DLD1 (cell line): ENCODE measurements around the gene CYBRD1.

Source experiments
- in situ Hi-C: cut with HindIII; loops from 2 replicates; pipeline ENCODE4 v1.10.0; 2017; ENCODE audit warnings: low sequenced_read_pairs

CYBRD1 gene

DNA sequence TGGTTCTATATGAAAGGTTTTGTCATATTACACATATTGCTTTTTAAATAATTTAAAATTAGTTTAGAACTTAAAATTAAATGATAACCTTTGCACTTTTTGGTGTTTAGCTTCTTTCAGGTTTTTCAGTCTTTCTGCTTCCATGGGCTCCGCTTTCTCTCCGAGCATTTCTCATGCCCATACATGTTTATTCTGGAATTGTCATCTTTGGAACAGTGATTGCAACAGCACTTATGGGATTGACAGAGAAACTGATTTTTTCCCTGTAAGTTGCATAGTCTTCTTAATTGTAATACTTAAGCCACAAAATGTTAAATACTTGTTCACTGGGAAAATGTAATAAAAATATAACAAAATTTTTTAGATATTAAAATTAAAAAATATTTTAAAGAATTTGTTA lies 31.0 kb downstream of the CYBRD1 start:
- in situ Hi-C loops = no loop called here

DNA sequence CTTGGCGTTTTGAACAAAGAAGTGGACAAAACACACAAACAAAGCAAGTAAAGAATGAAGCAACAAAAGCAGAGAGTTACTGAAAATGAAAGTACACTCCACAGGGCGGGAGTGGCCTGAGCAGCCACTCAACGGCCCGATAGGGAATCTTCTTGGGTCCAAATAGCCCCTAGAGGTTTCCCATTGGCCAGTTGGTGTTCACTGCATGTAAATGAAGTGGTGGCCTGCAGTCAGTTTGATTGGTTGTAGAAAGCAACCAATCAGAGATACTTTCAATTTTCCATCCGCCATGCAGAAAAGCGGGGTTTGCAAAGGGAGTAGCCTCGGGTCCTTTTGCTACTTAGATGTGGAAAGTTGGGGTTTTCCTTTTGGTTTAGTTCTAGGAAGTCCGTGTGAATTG lies 31.6 kb downstream of the CYBRD1 start:
- in situ Hi-C loops = no loop called here

DNA sequence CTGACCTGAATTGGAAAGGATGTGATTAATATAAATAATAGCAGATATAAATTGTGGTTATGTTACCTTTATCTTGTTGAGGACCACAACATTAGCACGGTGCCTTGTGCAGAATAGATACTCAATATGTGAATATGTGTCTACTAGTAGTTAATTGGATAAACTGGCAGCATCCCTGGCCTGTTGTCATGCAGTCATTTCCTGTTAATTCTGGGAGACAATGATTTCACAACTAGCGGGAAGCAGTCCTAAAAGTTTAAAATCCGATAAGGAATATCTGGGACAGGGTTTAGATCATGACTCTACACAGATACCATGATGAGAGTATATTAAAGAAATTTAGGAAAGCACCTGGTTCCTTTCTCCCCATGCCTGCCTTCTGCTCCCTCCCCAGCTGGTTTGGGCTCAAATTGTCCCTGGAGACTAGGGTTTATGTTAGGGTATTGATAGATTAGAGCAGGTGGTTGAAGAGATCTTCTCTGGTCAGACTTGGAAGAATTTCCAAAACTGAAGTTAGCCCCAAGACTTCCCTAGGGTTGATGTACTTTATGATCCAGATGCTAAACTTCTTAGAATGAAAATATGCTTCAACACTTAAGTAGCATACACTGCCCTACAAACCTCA lies 32.8 kb downstream of the CYBRD1 start:
- in situ Hi-C loops = no loop called here

DNA sequence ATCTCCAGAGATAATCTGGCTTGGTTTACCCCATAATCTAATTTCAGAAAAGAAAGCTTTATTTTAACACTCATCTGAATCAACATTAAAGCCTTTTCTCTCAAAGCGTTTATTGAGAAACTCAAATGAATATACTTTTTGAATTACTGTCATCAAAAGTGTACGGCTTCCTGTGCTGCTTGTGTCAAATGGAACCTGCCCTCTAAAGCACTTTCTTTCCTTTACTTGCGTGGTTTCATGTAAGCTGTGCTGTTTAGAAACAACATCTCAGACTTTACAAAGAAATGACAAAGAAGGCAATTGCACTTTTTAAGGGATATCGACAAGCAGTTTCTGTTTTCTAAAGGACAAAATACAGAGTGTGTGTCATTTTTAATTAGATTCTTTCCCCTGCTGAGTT lies 35.1 kb downstream of the CYBRD1 start:
- in situ Hi-C loops = no loop called here

DNA sequence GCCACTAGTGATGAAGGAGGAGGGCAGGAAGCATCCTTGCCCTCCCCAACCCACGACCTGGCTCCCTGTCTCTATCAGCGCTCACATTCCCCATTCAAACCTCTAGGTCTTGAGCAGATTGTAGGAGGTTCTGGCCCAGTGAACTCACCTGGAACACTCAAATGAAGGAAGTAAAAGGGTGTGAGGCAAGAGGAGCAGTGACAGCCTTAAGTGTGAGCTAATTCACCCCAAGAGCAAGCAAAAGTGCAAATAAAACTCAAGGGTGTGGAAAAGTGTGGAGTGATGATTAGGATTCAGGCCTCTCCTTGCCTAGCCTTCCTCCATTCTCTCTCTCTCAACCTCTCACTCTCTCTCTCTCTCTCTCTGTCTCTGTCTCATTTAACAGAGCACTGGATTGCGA lies 41.0 kb downstream of the CYBRD1 start:
- in situ Hi-C loops = no loop called here

DNA sequence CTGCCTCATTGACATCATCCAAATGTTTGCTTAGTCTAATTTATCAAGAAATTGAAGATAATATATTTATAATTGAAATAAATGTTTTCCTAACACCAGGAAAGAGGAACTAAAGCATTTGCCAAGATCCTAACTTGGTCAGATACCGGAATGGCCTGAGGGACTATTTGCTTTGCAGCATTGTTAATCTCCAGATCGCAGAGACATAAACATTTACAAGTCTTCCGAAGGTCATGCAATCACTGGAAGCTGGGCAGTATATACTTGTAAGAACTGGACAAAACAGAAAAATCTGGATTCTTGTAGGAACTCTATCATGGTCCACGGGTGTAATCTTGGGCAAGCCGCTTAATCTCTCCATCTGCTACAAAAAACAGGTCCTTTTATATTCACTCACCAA lies 42.2 kb downstream of the CYBRD1 start:
- in situ Hi-C loops = no loop called here

DNA sequence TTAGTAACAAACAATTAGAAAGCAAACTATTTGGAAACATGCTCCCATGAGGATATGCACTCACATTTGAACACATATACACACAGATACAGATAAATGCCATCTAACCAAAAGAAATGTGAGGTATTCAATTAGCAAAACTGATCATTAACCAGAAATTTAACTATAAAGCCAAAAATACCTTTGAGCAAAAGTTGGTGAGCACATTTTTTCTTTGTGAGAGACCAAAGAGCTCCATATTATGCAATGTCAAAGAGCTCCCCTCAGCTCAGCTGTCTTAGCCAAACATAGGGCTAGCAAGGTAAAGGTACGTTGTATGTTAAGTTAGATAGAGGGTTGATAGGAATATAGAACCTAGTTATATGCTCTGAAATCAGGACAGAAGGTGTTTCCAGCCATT lies 43.8 kb downstream of the CYBRD1 start:
- in situ Hi-C loops = no loop called here

DNA sequence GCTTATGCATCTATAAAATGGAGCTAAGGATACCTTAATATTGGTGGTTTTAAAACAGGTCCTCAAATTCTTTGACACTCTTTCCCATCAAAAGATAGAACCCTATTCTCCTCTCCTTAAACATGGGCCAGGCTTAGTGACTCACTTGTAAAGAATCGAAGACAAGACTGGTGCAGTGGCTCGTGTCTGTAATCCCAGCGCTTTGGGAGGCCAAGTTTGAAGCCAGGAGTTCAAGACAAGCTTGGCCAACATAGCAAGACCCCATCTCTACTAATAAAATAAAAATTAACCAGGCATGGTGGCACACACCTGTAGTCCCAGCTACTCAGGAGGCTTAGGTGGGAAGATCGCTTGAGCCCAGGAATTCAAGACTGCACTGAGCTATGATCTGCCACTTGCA lies 44.5 kb downstream of the CYBRD1 start:
- in situ Hi-C loops = no loop called here

DNA sequence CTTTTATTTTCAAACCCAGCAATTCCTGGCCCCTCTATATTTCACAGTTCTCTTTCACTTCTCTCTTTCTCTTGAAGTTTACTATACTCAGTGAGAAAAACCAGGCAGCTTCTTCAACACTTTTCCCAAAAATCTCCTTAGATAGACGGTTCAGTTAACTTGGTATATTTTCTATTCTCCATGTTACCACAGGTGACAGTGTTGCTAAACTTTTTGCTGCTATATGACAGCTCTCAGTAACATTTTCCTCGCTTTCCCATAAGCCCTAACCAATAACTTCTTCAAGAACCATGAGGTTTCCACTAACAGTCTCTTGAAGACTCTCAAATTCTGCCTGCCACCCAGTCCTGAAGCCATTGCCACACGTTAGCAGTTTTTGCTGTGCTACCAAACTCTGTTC lies 45.8 kb downstream of the CYBRD1 start:
- in situ Hi-C loops = no loop called here

DNA sequence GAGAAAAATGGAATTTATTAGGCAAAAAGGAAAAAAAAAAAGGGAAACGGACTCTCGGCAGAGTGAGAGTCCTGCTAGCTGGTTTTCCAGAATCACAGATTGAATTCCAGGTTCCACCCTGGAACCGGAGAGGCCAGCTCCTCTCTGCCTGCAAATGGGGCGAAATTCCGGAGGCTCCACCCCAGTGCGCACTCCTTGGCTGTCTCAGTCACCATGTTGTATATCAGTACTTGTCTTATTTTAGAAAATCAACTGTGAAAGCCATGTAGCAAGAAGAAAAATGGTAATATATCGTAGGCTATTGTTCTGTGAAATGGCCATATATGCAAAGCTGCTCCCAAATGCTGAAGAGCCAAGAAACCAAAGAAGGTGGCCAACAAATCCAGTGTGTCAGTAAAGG lies 49.4 kb downstream of the CYBRD1 start:
- in situ Hi-C loops = no loop called here

DNA sequence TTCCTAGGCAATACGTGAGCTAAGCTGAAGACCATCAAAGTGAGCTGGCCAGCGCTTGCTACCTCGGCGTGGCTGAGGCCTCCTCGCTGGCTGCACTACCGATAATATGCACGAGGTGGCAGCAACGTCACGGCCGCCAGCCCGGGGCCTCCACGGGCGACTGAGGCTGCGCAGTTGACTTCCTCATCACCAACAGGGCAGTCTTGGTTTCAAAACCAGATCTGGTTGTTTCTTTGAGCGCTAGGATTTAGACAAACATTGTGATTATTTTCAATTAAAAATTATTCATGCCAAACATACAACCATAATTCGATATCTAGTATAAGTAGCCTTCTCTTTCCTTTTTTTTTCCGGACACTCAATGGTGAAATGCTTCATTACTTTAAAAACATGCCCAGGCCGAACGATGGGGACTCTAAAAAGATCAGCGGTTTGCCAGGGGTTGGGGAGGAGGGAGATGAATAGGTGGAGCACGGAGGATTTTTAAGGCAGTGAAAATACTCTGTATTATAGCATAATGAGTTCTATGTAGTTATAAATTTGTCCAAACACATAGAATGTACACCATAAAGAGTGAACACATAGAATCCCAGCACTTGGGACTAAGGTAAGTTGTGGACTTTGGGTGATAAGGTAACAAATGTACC lies 52.0 kb downstream of the CYBRD1 start:
- in situ Hi-C loops = no loop called here

DNA sequence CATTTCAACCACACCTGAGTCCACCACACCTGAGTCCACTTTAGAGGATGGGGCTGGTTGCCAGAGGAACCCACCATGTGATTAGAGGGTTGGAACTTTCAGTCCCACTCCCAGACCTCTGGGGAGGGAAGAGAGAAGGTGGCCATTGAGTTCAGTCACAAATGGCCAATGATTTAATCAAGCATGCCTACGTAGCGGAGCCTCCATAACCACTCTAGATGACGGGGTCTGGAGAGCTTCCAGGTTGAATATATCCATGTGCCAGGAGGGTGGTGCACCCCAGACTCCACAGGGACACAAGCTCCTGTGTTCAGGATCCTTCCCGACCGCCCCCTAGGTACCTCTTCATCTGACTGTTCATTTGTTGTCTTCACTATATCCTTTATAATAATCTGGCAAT lies 53.3 kb downstream of the CYBRD1 start:
- in situ Hi-C loops = no loop called here

DNA sequence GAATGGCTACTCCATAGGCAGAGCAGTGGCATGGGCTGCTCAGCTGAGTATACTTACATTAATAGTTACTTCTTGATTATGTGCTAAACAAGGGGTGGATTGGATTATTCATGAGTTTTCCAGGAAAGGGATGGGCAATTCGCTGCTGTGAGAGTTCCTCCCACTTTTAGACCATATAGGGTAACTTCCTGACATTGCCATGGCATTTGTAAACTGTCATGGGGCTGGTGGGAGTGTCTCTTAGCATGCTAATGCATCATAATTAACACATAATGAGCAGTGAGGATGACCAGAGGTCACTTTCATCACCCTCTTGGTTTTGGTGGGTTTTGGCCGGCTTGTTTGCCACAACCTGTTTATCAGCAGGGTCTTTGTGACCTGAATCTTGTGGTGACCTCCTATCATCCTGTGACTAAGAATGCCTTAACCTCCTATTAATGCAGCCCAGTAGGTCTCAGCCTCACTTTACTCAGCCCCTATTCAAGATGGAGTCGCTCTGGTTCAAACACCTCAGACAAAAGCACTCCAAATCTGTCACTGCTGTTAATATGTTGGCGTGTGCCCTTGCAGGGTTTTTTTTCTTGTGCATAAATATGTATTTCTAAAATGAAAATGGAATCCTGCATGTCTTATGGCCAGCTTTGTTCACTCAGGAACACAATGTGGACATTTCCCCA lies 56.0 kb downstream of the CYBRD1 start:
- in situ Hi-C loops = no loop called here

DNA sequence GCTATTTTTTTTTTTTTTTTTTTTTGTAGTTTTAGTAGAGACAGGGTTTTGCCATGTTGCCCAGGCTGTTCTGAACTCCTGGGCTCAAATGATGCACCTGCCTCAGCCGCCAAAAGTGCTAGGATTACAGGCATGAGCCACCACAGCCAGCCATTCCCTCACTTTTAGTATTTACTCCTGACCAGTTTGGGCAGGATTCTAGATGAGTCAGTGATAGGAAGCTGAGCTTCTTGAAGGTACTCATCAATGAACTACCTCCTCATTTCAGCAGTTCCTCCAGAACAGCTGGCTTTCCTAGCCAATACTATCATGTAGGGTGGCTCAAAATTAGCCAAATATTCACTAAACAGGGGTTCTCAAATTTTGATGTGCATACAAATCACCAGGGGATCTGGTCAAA lies 57.2 kb downstream of the CYBRD1 start:
- in situ Hi-C loops = no loop called here

DNA sequence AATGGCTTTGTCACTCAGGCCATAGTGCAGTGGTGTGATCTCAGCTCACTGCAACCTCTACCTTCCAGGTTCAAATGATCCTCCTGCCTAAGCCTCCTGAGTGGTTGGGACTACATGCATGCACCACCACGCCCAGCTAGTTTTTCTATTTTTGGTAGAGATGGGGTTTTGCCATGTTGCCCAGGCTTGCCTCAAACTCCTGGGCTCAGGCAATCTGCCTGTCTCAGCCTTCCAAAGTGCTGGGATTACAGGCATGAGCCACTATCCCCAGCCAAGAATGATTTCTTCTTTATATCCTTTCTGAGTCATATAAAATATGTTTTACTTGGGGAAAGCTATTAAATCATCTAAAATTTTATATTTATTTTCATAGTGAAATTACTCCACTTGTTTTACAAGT lies 61.3 kb downstream of the CYBRD1 start:
- in situ Hi-C loops = no loop called here

DNA sequence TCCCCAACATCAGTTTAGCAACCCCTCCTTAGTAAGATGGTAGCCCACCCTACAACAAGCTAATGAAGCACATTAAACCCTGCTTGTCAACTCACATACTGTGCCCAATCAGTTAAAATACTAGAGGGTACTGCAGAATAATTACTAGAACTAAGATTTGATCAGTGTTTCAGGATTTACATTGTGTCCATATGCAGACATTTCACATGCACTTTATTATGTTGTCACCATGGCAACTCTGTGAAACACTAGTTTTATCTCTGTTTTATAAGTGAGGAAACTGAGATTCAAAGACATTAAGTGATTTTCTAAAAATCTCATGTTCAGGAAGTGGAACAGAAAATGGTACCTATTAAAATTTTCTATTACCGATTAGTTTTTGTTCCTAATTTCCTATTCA lies 61.7 kb downstream of the CYBRD1 start:
- in situ Hi-C loops = no loop called here

DNA sequence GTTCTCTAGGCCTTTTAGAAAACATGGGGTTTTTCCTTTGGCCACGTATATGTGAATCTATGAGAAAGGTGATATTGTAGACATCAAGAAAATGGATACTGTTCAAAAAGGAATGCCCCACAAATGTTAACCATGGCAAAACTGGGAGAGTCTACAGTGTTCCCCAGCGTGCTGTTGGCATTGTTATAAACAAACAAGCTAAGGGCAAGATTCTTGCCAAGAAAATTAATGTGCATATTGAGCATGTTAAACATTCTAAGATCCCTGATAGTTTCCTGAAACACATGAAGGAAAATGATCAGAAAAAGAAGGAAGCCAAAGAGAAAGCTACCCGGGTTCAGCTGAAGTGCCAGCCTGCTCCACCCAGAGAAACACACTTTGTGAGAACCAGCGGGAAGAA lies 64.9 kb downstream of the CYBRD1 start:
- in situ Hi-C loops = no loop called here

DNA sequence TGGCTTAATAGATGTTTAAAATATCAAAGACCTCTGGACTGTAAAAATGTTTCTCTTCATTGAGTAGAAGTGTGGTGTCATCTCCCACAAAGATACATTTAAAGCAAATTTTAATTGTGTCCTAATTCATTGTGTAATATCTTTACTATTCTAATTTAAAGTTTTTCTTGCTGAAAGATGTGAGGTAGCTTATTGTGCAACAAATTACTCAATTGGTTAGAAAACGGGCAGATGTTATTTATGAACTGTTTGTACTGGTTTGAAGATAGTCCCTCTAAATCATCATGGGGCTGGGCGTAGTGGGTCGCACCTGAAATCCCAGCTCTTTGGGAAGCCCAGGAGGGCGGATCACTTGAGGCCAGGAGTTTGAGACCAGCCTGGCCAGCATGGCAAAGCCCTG lies 65.3 kb downstream of the CYBRD1 start:
- in situ Hi-C loops = no loop called here

DNA sequence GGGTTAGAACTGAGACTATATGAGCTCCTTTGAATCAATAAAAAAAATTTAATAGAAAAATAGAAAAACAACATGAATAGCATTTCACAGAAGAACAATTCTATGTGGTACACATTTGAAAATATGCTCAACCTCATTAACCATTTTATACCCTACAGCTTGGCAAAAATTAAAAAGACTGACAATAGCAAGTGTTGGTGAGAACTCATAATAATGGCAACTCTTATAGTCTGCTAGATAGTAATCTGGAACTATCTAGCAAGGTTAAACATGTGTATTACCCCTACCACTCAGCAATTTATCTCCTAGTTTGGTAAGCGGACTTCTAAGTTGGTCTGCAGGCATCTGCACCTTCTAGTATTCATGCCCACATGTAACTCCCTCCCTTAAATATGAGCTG lies 67.8 kb downstream of the CYBRD1 start:
- in situ Hi-C loops = no loop called here

DNA sequence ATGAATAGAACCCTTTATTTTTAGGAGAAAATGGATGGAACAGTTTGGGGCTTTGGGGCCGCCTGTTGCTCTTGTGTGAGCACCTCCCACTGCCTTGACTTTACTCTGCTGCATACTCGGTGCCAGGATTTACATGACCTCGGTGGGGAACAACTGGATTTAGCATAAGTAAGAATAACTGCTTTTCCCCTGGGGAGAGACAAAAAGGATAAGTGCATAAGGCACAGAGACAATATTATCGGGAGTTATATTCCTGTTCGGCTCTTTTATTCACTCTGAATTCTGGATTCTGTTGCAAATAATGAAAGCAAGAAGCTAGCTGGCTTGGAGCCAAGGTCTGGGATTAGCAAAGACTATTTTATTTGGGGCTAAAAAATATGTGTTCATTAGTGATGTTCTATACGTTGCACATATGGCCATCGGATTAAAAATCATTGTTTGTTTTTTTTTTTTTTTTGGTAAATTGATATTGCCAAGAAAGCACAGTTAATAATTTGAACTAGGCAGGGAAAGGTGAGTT lies 69.8 kb downstream of the CYBRD1 start:
- in situ Hi-C loops = no loop called here

DNA sequence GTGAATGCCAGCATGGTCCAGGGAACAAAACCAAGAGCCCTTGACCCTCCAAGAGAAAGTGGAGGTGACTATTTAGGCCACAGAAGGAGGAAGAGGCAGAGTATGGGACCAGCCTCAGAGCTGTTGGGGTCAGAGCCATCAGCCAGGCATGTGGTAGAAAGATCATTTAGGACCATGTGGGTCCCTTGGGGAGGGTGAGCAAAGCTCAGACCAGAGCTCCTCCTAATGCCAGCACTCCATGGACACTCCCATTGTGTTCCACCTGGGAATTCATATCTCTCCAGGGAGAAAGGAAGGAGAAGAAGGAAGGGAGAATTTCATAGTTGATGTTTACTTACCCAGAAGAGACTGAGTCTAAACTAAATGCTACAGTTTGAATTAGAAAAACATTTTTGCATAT lies 73.2 kb downstream of the CYBRD1 start:
- in situ Hi-C loops = no loop called here

DNA sequence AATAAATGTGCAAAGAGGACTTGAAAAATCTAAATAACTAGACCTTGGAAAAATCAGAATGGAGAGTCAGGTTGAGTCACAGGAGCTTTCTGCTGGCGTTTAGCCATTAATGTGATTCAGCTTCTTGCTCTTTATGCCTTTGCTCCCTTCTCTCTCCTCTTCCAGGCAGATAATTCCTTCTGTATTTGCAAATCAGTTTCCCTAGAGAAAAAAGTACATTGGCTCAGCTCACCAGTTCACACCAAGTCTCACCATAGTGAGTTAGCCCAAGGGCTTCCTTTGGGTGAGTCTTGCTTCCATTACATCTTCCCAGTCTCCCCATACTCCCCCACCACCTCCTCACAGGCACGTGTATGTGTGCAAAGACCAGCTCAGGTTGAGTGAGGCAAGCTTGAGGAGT lies 73.6 kb downstream of the CYBRD1 start:
- in situ Hi-C loops = no loop called here
